ENCODE measurements around the gene GNAZ.
"Not testable (repeated sequence)": the region's sequence is repeated elsewhere in the genome, so short reads cannot be mapped to it uniquely, and the experiment has no call there.

Gene GNAZ

DNA sequence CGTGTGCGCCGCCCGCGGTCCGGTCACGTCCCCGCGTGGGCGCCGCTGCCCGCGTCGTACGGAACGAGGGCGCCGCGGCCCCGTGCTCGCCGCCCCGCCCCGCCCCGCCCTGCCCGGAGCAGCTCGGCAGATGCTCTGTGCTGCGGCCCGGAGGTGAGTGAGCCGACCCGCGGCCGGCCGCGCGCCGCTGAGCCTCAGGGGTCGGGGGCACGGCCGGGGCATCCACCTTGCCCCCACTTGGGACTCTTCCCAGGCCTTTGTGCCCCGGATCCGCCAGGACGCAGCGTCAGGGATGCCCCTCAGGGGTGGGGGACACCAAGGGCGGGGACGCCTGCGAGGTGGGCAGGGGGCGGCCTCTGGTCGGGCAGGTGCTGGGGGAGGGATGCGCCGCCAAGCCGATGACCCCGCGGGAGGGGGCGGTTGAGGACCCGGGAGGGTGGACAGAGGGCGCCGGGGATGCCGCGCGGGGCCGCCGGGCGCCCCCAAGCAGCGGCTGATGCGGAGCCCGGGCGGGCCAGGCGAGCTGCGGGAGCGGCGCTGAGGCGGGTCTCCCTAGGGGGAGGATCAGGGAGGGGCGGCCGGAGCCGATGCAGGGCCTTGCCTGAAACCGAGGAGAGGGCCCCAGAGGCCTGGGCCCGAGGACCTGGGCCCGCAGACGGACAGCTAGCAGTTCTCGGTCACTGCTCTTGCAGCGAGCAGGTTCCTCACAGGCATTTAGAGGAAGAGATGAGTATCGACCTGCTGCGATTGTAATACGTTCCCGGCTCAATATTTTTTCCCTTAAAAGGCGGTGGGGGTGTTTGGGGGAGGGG lies at the start of gene GNAZ:
Gene GNAZ (plus strand): TSS at position 102 of the 812 bp plus-strand sequence. CDS start 25,177 bp downstream, outside the sequence.
- peak; percentile 23 to 32 for DNase-seq

DNA sequence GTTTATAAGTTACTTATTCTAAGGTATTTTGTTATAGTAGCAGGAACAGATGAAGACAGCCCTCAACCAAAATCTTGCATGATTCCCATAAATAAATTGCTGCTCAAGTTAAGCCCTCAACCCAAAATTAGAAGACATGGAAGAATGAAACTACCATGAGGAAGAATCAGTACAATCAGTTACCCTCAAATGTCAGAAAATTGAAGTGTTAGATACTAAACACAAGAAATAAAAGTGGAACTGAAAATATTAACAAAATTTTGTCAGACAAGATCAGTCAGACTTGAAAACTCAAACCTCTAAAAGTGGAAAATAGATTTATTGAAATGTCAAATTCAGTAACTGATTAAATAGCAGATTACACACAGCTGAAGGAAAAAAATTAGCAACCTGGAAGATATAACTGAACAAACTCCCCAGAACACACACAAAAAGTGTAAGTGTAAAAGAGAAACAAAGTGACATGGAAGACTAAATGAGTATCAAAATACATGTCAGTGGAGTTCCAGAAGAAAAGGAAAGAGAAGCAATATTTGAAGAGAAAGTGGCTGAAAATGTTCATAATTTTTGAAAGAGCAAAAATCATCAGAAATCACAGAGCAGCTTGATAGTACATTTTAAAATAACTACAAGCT lies 49.5 kb upstream of the GNAZ start:
- no peak for DNase-seq

DNA sequence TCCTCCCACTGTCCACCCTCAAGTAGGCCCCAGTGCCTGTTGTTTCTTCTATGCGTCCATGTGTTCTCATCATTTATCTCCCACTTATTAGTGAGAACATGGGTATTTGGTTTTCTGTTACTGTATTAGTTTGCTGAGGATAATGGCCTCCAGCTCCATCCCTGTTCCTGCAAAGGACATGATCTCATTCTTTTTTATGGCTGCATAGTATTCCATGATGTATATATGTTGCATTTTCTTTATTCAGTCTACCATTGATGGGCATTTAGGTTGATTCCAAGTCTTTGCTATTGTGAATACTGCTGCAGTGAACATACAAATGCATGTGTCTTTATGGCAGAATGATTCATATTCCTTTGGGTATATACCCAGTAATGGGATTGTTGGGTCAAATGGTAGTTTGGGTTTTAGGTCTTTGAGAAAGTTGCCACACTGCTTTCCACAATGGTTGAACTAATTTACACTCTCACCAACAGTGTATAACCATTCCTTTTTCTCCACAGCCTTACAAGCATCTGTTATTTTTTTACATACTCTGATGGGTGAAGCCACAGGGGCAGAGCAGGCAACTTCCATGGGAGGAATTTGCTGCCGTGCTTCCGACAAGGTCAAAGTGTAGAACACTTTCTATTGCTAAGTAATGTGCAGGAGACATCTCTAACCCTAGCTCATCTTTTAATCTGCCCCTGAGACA lies 48.5 kb upstream of the GNAZ start:
- DNase-seq = not testable (repeated sequence)

DNA sequence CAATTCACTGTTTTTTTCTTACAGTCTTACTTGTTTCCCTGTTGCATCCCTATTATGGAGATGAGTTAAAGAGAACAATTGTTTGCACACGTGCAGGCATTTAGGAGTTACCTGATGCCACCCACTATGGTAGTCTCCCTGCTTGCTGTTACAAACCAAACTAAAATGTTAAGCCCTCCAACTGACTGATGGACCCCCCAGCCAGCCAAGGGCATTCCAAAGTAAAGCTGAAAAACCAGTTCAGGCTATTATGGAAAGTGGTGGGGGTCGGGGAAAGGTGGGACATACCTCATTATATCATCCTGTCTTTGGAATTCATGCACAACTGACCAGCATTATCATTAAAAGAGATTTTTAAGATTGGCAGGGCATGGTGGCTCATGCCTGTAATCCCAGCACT lies 47.0 kb upstream of the GNAZ start:
- no peak for DNase-seq

DNA sequence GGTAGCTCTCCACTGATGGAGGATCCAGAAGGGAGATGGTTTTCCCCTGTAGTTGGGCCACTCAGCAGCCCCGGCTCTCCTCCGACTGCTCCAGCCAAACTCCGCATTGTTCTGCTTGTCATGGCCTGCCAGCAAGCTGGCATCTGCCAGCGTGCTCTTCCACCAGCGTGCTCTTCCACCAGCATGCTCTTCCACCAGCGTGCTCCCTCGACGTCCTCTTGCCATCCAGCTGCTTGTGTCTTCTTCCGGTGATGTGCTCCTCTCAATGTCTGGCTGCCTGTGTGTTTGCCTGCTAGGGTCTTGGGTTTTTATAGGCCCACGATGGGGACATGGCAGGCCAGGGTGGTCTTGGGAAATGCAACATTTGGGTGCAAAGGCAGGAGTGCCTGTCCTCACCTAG lies 43.5 kb upstream of the GNAZ start:
- DNase-seq = no peak

DNA sequence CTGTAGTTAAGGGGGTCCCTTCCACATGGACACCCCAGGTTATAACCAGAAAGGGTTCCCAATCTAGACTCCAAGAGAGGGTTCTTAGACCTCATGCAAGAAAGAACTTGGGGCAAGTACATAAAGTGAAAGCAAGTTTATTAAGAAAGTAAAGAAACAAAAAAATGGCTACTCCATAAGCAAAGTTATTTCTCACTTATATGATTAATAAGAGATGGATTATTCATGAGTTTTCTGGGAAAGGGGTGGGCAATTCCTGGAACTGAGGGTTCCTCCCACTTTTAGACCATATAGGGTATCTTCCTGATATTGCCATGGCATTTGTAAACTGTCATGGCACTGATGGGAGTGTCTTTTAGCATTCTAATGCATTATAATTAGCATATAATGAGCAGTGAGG lies 42.5 kb upstream of the GNAZ start:
- not testable (repeated sequence) for DNase-seq

DNA sequence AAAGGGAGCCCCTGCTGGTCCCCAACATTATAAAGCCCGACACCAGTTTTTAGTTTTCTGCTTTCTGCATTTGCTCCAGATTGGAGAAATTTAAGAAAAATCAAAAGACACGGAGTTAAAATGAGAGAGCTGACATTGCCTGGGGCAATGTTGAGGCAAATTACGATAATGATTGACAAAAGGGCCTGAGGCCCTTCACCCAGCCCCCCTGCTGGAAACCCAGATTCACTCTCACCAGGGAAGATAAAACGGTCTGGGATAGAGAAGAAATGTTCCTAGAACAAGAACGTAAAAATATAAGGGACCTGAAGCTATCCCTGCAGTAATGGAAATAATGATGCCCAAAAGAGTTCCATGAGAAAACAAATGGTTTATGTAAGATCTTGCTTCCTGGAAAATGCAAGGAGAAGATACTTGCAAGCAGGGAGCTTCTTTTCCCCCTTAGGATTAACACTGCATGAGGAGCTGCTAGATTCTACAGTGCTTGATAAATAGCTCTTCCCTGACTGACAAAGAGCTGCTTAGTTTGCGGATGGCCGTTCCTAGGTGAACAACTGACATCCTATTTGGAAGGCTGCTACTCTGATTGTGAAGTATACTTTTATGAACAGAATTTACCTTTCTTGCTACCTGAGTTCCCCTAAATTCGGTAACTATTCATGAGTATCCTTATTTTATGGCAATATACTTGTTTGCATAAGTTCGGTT lies 40.6 kb upstream of the GNAZ start:
- DNase-seq = no peak

DNA sequence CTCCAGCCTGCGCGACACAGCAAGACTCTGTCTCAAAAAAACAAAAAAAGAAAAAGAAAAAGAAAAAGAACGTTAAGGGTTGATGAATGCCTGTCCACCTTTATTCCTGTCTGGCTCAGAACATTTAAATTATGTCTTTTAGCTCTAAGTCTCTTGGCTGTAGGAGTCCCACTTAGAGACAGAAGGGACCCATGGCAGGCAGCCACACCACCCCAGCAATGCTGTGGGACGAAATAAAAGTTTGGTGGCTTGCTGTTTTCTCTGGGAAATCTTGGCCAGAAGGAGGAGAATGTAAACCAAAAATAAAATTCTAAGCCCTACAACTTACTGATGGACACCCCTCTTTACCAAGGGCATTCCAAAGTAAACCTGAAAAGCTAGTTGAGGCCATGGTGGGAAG lies 38.9 kb upstream of the GNAZ start:
- DNase-seq = no peak

DNA sequence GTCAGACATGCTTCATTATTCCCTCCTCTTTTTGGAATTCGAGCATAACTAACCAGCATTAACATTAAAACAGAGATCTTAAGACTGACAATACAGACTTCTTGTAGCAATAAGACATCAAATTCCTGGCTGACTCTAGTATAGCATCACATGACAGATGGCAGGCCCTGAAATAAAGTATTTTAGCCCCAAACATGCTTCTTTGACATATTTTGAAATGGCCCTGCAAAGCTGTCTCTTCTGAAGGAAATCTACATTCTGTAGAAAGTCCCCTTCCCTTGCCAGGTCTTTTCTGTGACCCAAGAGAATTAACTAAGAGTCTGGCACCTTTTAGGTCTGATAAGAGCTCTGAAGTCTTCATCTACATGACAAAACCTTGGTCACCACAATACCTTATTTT lies 38.5 kb upstream of the GNAZ start:
- no peak for DNase-seq

DNA sequence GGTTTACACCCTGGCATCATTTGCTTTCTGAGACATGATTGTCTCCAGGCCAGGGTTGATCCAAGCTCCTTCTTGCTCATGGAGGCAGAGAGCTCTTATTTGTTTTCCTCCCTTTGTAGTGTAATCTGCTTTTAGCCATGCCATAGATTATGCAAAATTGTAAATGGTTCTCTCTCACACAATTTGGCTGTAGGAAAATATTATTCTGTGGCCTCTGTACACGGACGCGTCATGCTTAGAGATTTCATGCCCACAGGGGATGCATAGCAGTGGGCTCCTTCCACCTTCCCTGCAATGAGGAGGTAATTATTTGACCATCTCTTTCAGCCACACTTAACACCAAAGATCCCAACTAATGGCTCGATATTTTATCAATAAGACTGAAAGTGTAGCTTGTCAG lies 37.7 kb upstream of the GNAZ start:
- DNase-seq = no peak

DNA sequence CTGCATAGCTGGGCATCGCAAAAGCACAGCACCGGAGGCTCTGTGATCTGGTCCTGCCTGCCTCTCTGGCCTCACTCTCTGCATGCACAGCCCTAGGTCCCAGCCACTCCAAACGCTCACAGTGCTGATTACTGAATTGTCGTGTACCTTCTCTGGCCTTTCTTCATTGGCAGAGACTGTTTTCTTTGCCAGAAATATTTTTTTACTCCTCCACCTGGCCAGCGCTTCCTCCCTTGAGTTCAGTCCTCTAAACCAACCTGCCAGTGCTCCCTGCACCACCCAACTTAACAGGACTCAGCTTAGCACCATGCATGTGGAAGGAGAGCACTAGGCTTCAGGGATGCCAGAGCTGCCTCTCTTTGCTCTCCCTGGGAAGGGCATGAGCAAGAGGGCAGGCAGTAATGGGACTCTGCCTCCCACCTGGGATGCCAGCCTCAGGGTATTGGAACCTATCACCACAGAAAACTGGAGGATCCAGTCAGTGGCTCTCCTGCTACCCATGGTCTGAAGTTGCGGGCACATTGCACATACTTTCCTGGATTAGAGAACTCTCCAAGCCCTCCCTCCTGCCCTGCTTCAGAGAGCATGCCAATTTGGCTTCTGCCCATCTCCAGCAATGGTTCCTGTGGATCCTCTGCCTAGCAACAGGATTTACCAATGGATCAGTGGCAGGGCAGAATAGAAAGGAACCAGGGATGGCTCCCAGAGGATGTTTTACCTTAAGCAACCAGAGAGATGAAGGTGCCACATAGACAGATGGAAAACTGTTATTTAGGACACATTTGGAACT lies 37.0 kb upstream of the GNAZ start:
- no peak for DNase-seq

DNA sequence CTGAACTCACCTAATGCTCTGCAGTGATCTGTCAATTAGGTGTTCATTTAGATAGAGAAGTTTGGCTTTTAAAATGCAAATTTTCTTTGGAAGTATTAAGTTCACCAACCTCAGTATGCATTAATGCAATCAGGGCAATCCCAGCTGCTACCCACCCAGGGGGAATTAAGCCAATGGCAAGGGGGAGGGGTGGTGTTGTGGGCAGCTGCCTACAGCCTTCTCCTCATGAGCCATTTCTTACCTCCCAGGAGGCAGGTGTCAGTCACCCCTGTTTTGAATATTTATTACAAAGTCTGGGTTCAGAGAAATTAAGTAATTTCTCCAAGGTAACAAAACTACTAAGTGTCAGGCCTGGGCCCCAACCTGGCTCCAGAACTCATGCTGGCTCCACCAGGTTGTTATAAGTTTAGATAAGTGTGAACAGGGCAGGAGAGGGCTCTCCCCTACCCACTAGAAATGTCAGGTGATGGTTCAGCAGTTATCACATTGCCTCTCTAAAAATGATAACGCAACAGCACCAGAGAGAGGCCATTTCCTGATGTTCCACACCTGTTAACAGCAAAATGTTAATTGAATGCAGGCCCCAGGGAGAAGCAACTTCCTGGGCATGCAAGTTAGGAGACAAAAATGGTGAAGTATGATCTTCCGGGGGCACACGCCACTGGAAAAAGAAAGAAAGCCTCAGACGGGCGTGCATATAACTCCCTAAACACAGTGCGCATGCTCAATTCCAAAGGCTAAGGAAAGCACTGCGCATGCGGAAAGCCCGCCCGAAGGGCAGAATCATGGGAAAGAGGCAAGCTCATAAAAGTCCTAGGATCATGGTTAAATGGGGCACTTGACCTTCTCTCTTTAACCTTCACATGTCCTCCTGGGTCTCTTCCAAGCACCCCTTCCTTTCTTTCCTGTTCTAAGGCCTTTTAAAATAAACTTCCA lies 35.4 kb upstream of the GNAZ start:
- DNase-seq = no peak

DNA sequence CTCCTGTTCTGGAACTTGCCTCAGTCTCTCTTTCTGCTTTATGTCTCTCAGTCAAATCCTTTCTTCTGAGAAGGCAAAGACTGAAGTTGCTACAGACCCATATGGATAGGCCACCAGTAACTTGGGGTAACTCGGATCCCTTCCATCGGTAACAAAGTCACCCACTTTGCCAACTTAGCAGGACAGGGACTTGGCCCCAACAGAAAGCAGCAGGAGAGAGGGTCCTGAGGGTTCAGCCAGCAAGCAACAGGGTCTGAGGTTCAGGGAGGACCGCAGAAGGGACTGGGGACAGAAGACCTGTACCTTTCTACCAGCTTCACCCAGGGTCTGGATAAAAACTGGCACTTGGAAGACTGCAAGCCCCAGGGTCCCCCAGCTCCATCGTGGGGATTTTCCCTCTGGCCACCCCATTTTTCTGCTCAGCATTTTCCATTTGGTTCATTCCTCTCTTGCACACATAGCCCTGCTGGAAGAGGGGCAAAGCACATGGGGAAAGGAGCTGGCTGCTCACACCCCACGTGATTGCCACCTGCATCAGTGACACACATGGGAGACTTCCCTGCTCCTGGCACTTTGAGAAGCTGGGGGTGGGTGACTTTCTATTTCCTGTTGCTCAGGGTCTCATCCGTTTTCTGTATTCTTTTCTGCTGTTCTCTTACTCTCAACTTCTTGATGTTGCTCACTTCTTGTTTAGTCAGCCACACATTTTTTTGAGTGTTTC lies 34.6 kb upstream of the GNAZ start:
- DNase-seq = peak in 1 of 2 experiments; percentile 19

DNA sequence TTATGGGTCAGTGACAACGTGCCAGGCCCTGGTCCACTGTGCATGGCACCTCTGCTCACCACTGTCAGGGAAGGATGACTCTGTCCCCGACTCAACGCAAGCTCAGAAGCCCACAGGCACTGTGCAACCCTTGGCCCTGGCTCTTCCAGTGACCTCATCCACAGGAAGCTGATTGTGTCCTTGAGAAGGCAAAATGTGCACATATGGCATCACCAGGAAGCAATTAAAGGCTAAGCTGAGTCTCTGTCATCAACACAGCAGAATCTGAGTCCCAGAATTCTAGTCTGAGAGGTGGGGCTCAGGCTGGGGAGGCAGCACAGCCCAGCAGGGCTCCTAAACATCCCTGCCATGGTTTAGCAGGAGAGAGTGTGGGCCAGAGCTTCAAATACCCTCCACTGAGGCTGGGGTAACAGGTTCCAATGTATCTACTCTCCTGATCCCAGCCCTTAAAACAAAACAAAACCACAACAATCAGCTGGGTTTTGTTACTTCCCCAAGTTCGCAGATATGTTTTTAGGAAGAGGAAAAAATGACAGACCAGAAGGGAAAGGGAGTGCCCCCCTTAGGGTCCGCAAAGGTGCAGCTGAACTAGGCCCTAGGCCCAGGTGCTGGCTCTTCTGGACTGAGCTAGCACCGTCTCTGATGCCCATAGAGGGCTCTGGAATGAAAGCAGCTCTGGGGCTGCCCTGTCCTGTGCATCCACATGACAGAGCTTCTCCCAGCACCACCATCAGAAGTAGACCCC lies 33.5 kb upstream of the GNAZ start:
- DNase-seq = no peak

DNA sequence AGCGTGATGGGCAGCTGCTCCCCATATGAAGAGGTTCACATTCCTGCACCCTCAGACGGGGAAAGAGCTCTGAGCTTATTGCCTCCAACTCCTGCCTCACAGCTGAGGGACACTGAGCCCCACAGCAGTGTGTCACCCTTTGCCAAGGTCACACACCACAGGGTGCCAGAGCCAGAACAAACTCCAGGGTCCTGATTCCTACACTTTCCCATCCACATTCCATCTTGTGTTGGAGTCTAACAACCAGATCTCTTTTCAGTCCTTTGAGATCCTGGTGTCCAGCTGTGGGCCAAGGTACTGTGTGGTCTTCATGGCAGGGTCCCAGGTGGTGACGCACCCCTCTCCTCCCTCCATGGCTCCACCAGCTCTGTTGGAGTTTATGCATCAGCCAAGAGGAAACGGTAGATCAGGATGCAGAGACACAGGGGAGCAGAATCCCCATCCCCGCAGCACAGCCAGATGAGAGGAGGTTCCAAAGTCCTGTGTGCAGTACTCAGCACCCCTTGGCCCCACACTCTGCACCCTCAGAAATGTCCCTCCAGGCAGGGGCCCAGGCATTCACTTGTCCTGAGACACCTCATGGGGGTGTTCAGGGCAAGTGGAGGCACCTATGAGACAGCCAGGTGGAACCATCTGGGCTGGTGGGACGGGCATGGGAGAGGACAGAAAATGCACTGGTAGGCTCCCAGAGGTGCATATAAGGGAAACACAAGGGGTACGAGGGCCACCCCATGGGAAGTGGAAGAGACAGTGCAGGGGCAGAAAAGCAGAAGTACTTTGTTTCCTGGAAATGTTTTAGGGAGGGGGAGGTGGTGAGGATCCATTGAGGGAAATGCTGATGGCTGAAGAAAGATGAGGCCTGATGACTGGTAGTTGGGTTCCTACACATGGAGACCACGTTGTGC lies 32.6 kb upstream of the GNAZ start:
- DNase-seq = no peak

DNA sequence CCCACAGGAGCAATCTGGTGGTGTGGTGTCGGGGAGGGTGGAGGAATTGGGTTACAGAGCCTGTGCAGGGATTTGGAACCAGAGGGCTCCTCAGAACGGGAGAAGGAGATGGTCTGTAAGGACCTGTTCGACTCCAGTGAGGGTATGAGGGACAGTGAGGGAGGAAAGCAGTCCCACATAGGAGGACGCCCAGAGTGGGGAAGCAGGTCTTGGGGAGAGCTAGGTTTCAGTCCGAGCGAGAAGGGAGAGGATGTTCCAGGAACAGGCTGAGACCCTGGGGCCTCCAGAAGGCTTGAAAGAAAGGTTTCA lies 32.0 kb upstream of the GNAZ start:
- DNase-seq = no peak

DNA sequence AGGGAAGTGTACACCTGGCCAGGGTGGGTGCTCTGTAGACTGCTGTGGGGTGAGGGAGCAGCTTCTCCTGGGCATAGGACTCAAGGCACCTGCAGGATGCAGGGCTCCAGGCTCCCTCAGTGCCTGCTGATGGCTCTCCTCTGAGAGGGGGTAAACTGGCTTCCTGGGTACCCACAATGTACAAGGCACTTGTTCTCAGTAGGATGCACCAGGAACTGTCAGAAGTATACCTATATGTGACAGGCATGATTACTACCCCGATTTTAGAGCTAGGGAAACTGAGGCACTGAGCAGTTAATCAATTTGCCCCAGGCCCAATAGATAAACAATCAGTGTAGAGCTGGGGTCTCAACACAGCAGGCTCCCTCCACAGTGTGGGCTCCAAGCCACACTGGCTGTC lies 31.4 kb upstream of the GNAZ start:
- no peak for DNase-seq

DNA sequence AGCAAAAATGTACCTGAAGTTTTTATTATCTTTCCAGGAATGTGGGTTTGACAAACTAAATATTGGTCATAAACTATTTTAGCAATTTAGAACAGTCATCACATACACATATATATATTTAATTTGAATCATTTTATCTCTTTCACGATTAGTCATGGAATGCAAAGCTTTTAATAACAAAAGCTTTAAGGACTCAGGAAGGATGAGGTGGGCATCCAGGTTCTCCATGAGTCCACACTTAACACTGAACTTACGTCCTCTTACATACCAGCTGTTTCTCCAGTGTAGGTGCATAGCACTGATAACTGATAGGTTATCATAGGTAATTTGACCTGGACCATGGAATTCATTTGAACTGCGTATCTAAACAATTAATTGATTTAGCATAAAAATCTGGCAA lies 28.1 kb upstream of the GNAZ start:
- DNase-seq = no peak

DNA sequence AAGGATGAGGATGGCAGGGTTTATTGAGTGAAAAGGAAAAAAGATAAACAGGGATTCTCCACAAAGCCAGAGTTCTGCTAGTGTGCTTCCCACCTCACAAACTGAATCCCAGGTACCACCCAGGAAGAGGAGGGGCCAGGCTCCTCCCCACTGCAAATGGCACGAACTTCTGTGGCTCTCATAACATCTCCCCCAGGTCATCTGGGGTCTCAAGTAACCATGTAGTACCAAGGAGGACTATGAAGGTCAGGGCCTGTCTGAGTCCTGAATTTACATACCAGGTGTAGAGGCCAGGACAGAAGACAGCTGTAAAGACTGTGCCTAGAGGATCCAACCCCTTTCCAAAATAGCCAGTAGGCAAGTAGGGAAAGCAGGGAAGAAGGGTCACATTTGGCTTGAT lies 25.7 kb upstream of the GNAZ start:
- DNase-seq = no peak
